Liver (tissue), 9 donors: ENCODE results near the gene KRTAP2-3. TPM values are rescaled to one million over a fixed set of nuclear protein-coding genes. Genes with fewer than 3 reads are reported as not detected.

Source experiments
- DNase-seq: peaks from one replicate; pipeline ENCODE4 v3.0.0-alpha.2; 2017; ENCODE audit warnings: low spot score
- H3K27ac ChIP-seq, 2 donors: one replicate each; pipeline ENCODE4 v1.7.0; 2013; ENCODE audit warnings: inconsistent platforms in 2 of 2, low read length in 2 of 2, control low read depth in 1 of 2, low read depth in 1 of 2, mild to moderate bottlenecking in 1 of 2
- H3K27me3 ChIP-seq, 4 donors: one replicate each; pipeline versions ENCODE4 v1.6.1 to v1.7.0; 2013; ENCODE audit warnings: low read length in 3 of 4, inconsistent platforms in 1 of 4, mild to moderate bottlenecking in 1 of 4, moderate library complexity in 1 of 4; ENCODE audit not compliant: control insufficient read depth in 4 of 4, insufficient read depth in 4 of 4
- H3K36me3 ChIP-seq, 4 donors: one replicate each; pipeline versions ENCODE4 v1.6.1 to v1.7.0; 2013; ENCODE audit warnings: low read length in 3 of 4, mild to moderate bottlenecking in 3 of 4, low read depth in 1 of 4, moderate library complexity in 1 of 4; ENCODE audit not compliant: control insufficient read depth in 4 of 4, insufficient read depth in 3 of 4
- H3K4me1 ChIP-seq, 4 donors: one replicate each; pipeline versions ENCODE4 v1.6.1 to v1.7.0; 2013; ENCODE audit warnings: low read length in 3 of 4, mild to moderate bottlenecking in 3 of 4, moderate library complexity in 1 of 4; ENCODE audit not compliant: control insufficient read depth in 4 of 4, insufficient read depth in 4 of 4
- H3K4me3 ChIP-seq, 3 donors: one replicate each; pipeline versions ENCODE4 v1.6.1 to v1.7.0; 2013; ENCODE audit warnings: low read length in 3 of 3, control low read depth in 1 of 3, low read depth in 1 of 3, mild to moderate bottlenecking in 1 of 3
- H3K9ac ChIP-seq, 2 donors: one replicate each; pipeline ENCODE4 v1.7.0; 2013; ENCODE audit warnings: low read length in 2 of 2, mild to moderate bottlenecking in 2 of 2, moderate library complexity in 2 of 2, control low read depth in 1 of 2, low read depth in 1 of 2
- H3K9me3 ChIP-seq, 4 donors: one replicate each; pipeline versions ENCODE4 v1.6.1 to v1.7.0; 2013; ENCODE audit warnings: low read length in 3 of 4; ENCODE audit not compliant: control insufficient read depth in 4 of 4
- ATF3 ChIP-seq: IDR thresholded peaks from 2 replicates; pipeline ENCODE4 v1.6.1; 2016; ENCODE audit warnings: antibody characterized with exemption
- CTCF ChIP-seq: fragments of 150-350 bp; IDR thresholded peaks from 2 replicates; pipeline ENCODE4 v1.5.1; 2017; ENCODE audit warnings: improper control_type of control experiment, low read depth, low read length; ENCODE audit not compliant: missing input control
- EGR1 ChIP-seq, 2 donors: IDR thresholded peaks; 2 replicates each; pipeline ENCODE4 v1.6.1; 2016 to 2018; ENCODE audit warnings: antibody characterized with exemption in 2 of 2, low read depth in 2 of 2
- FOXA1 ChIP-seq: IDR thresholded peaks from 2 replicates; pipeline ENCODE4 v1.6.1; 2016; ENCODE audit warnings: antibody characterized with exemption
- FOXA2 ChIP-seq: IDR thresholded peaks from 2 replicates; pipeline ENCODE4 v1.6.1; 2016; ENCODE audit warnings: antibody characterized with exemption
- GABPA ChIP-seq, 2 donors: IDR thresholded peaks in 1 of 2; conservative IDR thresholded peaks in 1 of 2; 2 replicates each; pipeline ENCODE4 v1.6.1; 2016; ENCODE audit warnings: antibody characterized with exemption in 2 of 2, mild to moderate bottlenecking in 1 of 2, moderate library complexity in 1 of 2
- HNF4A ChIP-seq, 2 donors: conservative IDR thresholded peaks; 2 replicates each; pipeline ENCODE4 v1.6.1; 2016; ENCODE audit warnings: antibody characterized with exemption in 2 of 2, mild to moderate bottlenecking in 2 of 2
- HNF4G ChIP-seq: IDR thresholded peaks from 2 replicates; pipeline ENCODE4 v1.6.1; 2016; ENCODE audit warnings: antibody characterized with exemption
- JUND ChIP-seq, 2 donors: IDR thresholded peaks; 2 replicates each; pipeline ENCODE4 v1.6.1; 2016; ENCODE audit warnings: antibody characterized with exemption in 2 of 2
- MAX ChIP-seq: IDR thresholded peaks from 2 replicates; pipeline ENCODE4 v1.6.1; 2016; ENCODE audit warnings: antibody characterized with exemption
- NR2F2 ChIP-seq: IDR thresholded peaks from 2 replicates; pipeline ENCODE4 v1.6.1; 2016; ENCODE audit warnings: antibody characterized with exemption
- RAD21 ChIP-seq, 2 donors: IDR thresholded peaks; 2 replicates each; pipeline ENCODE4 v1.6.1; 2016; ENCODE audit warnings: antibody characterized with exemption in 2 of 2, mild to moderate bottlenecking in 2 of 2
- REST ChIP-seq: IDR thresholded peaks from 2 replicates; pipeline ENCODE4 v1.6.1; 2016; ENCODE audit warnings: antibody characterized with exemption, mild to moderate bottlenecking
- RXRA ChIP-seq, 2 donors: IDR thresholded peaks; 2 replicates each; pipeline ENCODE4 v1.6.1; 2017 to 2018; ENCODE audit warnings: antibody characterized with exemption in 2 of 2, mild to moderate bottlenecking in 1 of 2
- SP1 ChIP-seq: IDR thresholded peaks from 2 replicates; pipeline ENCODE4 v1.6.1; 2018; ENCODE audit warnings: antibody characterized with exemption, mild to moderate bottlenecking
- TAF1 ChIP-seq: conservative IDR thresholded peaks from 2 replicates; pipeline ENCODE4 v1.6.1; 2016; ENCODE audit warnings: antibody characterized with exemption, mild to moderate bottlenecking
- YY1 ChIP-seq: IDR thresholded peaks from 2 replicates; pipeline ENCODE4 v1.6.1; 2016; ENCODE audit warnings: antibody characterized with exemption, mild to moderate bottlenecking
- ZBTB33 ChIP-seq: IDR thresholded peaks from 2 replicates; pipeline ENCODE4 v1.6.1; 2016; ENCODE audit warnings: antibody characterized with exemption
- WGBS: extraction: QIAGEN DNeasy Blood & Tissue Kit; methylation state at CpG from one replicate; pipeline ENCODE4 v1.1.7; 2013; 5-methylcytosine and 5-hydroxymethylcytosine counted together
- polyA plus RNA-seq, 2 donors: library from polyadenylated mRNA; stranded (reverse) in 1 of 2; unstranded in 1 of 2; fragments of 200-250 nt in 1 of 2; fragments of >200 nt in 1 of 2; fragmentation: Nextera tagmentation in 1 of 2; extraction: Ambion mirVana in 1 of 2; gene quantifications; one replicate each; pipeline versions ENCODE4 v1.2.1 to v1.2.3, GENCODE V29; 2013 to 2015
- total RNA-seq, 2 donors: library from RNA; depleted of rRNA; stranded (reverse); fragments of >200 nt; gene quantifications; one replicate each; pipeline ENCODE4 v1.2.3, GENCODE V29; 2014
- donor health status: healthy.
- donor health status: healthy.
- donor health status: healthy.
- donor health status: healthy.
- donor health status: healthy.

The KRTAP2-3 gene
- total and polyA plus RNA-seq, 4 donors = not detected

GRCh38 chr17:41016578-41017215 lies 43.2 kb downstream of the KRTAP2-3 start:
- no peak for DNase-seq
- Histone ChIP-seq H3K9ac (no peak overlapping the region), H3K27me3 (peaks cover 0 to 4% (median 0%) of the 10 kb centered on the region in 4 donors), H3K27ac (no peak overlapping the region), H3K9me3 (peaks cover 0 to 7% (median 2%) of the 10 kb centered on the region in 4 donors), H3K4me1 (no peaks in the 10 kb centered on the region), H3K4me3 (no peak overlapping the region), H3K36me3 (no peaks in the 10 kb centered on the region)
- WGBS = 66% methylated on average over 13 of the region's 13 CpGs
- TF ChIP-seq ATF3 (no peak), REST (no peak), MAX (no peak), YY1 (no peak), TAF1 (no peak), FOXA1 (no peak), EGR1 (IDR thresholded peaks at IDR 0.05; ENCODE audit: low read depth in 2 of 2) (no peak)

GRCh38 chr17:41015454-41015853 lies 44.5 kb downstream of the KRTAP2-3 start:
- no peak overlapping the region for H3K27ac ChIP-seq
- DNase-seq = no peak
- no peaks in the 10 kb centered on the region for H3K4me1 ChIP-seq
- no peak overlapping the region for H3K9ac ChIP-seq
- TF ChIP-seq MAX (no peak), HNF4G (no peak), FOXA2 (no peak), GABPA (IDR thresholded peaks at IDR 0.05 in 1 of 2, conservative IDR thresholded peaks at IDR 0.05 in 1 of 2) (no peak)
- no peak overlapping the region for H3K4me3 ChIP-seq
- no peaks in the 10 kb centered on the region for H3K36me3 ChIP-seq
- no peaks in the 10 kb centered on the region for H3K9me3 ChIP-seq
- 74% methylated on average over 7 of the region's 7 CpGs for WGBS
- H3K27me3 ChIP-seq = peaks cover 0 to 4% (median 0%) of the 10 kb centered on the region in 4 donors

GRCh38 chr17:41013606-41014005 lies 46.3 kb downstream of the KRTAP2-3 start:
- Histone ChIP-seq H3K9ac (no peak overlapping the region), H3K27me3 (peaks cover 0 to 4% (median 0%) of the 10 kb centered on the region in 4 donors), H3K9me3 (no peaks in the 10 kb centered on the region), H3K4me1 (no peaks in the 10 kb centered on the region), H3K36me3 (no peaks in the 10 kb centered on the region), H3K27ac (no peak overlapping the region), H3K4me3 (no peak overlapping the region)
- WGBS = 52% methylated on average over 1 of the region's 1 CpG
- no peak for DNase-seq
- TF ChIP-seq FOXA1 = no peak
- TF ChIP-seq NR2F2 = no peak
- TF ChIP-seq ATF3 = no peak
- no peak for TF ChIP-seq ZBTB33
- no peak for TF ChIP-seq SP1
- no peak for TF ChIP-seq RXRA (IDR thresholded peaks at IDR 0.05)
- no peak for TF ChIP-seq RAD21 (IDR thresholded peaks at IDR 0.05)
- TF ChIP-seq HNF4A (conservative IDR thresholded peaks at IDR 0.05) = no peak
- no peak for TF ChIP-seq CTCF
- no peak for TF ChIP-seq FOXA2
- no peak for TF ChIP-seq MAX
- no peak for TF ChIP-seq TAF1
- TF ChIP-seq JUND (IDR thresholded peaks at IDR 0.05) = no peak
- TF ChIP-seq EGR1 (IDR thresholded peaks at IDR 0.05; ENCODE audit: low read depth in 2 of 2) = no peak
- no peak for TF ChIP-seq GABPA (IDR thresholded peaks at IDR 0.05 in 1 of 2, conservative IDR thresholded peaks at IDR 0.05 in 1 of 2)
- TF ChIP-seq YY1 = no peak
